Measurements from ENCODE around the gene RTN4R.

DNA sequence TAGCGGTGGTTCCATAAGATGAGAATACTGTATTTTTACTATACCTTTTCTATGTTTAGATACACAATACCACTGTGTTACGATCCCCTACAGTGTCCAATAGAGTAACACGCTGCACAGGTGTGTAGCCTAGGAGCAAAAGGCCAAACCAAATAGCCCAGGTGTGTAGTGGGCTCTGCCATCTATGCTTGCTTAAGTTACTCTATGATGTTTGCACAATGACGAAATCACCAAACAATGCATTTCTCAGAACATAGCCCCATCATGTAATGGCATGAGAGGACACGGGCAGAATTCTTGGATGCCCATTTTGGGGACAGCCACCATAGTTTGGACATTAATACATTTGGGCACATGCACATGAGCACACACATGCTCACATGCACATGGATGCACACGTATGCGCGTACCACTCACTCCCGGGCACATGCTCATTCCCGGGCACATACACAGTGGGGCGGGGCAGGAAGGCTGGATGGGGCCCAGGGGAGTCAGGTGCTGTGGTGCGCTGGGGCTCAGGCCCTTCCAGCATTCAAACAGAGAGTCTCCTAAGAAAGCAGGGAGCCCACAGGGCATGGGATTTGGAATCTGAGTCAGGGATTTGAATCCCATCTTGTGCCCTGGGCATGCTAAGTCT is 51.1 kb downstream of the RTN4R start:
- TF ChIP-seq CTCF (conservative IDR thresholded peaks at IDR 0.05 in 1 of 2, IDR thresholded peaks at IDR 0.05 in 1 of 2; ENCODE audit: low read depth in 1 of 2, low read length in 2 of 2) (no peak), EZH2 (IDR thresholded peaks at IDR 0.05; ENCODE audit: low read length, missing control alignments) (no peak)

Measured in fibroblast of lung (primary cell).